HepG2 (cell line): ENCODE measurements around the gene ZNF48. TPM values are rescaled to one million over a fixed set of nuclear protein-coding genes. Genes with fewer than 3 reads are reported as not detected.
A peak's percentile ranks its signal among the peaks of the same experiment; 100 is the strongest.

Source experiments
- E2F1 ChIP-seq: sonication (generic); formaldehyde crosslinking; IDR thresholded peaks from 2 replicates; pipeline ENCODE4 v1.5.0; 2020; ENCODE audit warnings: missing genetic modification reagents
- FOXO1 ChIP-seq: sonication (generic); formaldehyde crosslinking; IDR thresholded peaks from 2 replicates; pipeline ENCODE4 v1.4.0; 2020; ENCODE audit warnings: missing genetic modification reagents
- IKZF4 ChIP-seq: sonication (generic); formaldehyde crosslinking; IDR thresholded peaks from 2 replicates; pipeline ENCODE4 v1.5.1; 2020; ENCODE audit warnings: borderline replicate concordance, mild to moderate bottlenecking, low read depth, missing genetic modification reagents; ENCODE audit errors: not compliant biosample characterization
- JUND ChIP-seq: sonication (generic); formaldehyde crosslinking; IDR thresholded peaks from 2 replicates; pipeline ENCODE4 v1.8.0; 2022; ENCODE audit warnings: mild to moderate bottlenecking, missing genetic modification reagents
- KAT7 ChIP-seq: IDR thresholded peaks from 2 replicates; pipeline ENCODE4 v1.6.1; 2018; ENCODE audit warnings: borderline replicate concordance, missing compliant biosample characterization
- KMT2A ChIP-seq: sonication (generic); formaldehyde crosslinking; IDR thresholded peaks from 2 replicates; pipeline ENCODE4 v1.4.0; 2020; ENCODE audit warnings: missing genetic modification reagents
- MAFK ChIP-seq, 2 experiments: IDR thresholded peaks in 1 of 2; conservative IDR thresholded peaks in 1 of 2; 2 replicates each; pipeline ENCODE4 v1.6.1; 2011; ENCODE audit warnings: improper control_type of control experiment in 2 of 2, low read length in 2 of 2
- NFKBIZ ChIP-seq: IDR thresholded peaks from 2 replicates; pipeline ENCODE4 v1.6.1; 2018; ENCODE audit warnings: missing genetic modification reagents, missing compliant biosample characterization
- PLSCR1 ChIP-seq: sonication (generic); formaldehyde crosslinking; IDR thresholded peaks from 2 replicates; pipeline ENCODE4 v1.5.0; 2020; ENCODE audit warnings: missing genetic modification reagents, mild to moderate bottlenecking, borderline replicate concordance
- RAD21 ChIP-seq: fragments of 450-650 bp; formaldehyde crosslinking; IDR thresholded peaks from 2 replicates; pipeline ENCODE4 v1.5.0; 2020; ENCODE audit warnings: mild to moderate bottlenecking
- RCOR2 ChIP-seq: IDR thresholded peaks from 2 replicates; pipeline ENCODE4 v1.6.1; 2016; ENCODE audit warnings: missing biosample characterization, missing genetic modification reagents
- SETDB1 ChIP-seq: sonication (generic); formaldehyde crosslinking; IDR thresholded peaks from 2 replicates; pipeline ENCODE4 v1.5.1; 2020; ENCODE audit warnings: missing genetic modification reagents, mild to moderate bottlenecking, borderline replicate concordance
- ZGPAT ChIP-seq: IDR thresholded peaks from 2 replicates; pipeline ENCODE4 v1.6.1; 2016; ENCODE audit warnings: mild to moderate bottlenecking
- ZNF264 ChIP-seq: sonication (generic); formaldehyde crosslinking; IDR thresholded peaks from 2 replicates; pipeline ENCODE4 v1.4.0; 2020; ENCODE audit warnings: missing genetic modification reagents
- ZNF282 ChIP-seq: fragments of 450-650 bp; IDR thresholded peaks from 2 replicates; pipeline ENCODE4 v1.6.1; 2018; ENCODE audit not compliant: partially characterized antibody
- ZNF318 ChIP-seq: sonication (generic); formaldehyde crosslinking; IDR thresholded peaks from 2 replicates; pipeline ENCODE4 v1.4.0; 2020; ENCODE audit warnings: mild to moderate bottlenecking, missing genetic modification reagents
- ZNF749 ChIP-seq: sonication (generic); formaldehyde crosslinking; IDR thresholded peaks from 2 replicates; pipeline ENCODE4 v1.8.0; 2022; ENCODE audit warnings: mild to moderate bottlenecking, missing genetic modification reagents, moderate library complexity, borderline replicate concordance
- ZSCAN9 ChIP-seq: IDR thresholded peaks from 2 replicates; pipeline ENCODE4 v1.6.1; 2016; ENCODE audit warnings: borderline replicate concordance
- polyA plus RNA-seq, 8 experiments: library from polyadenylated mRNA; depleted of rRNA in 3 of 8; stranded (reverse) in 7 of 8; unstranded in 1 of 8; fragments of >200 nt; fragmentation: Illumina TruSeq in 4 of 8; extraction: Trizol in 4 of 8; gene quantifications; 2 replicates each; pipeline versions ENCODE4 v1.2.1 to v1.2.3, GENCODE V29; 2011 to 2016; ENCODE audit warnings: low read depth in 4 of 8, missing spikeins in 1 of 8, mixed read lengths in 1 of 8; ENCODE audit not compliant: insufficient read depth in 1 of 8
- total RNA-seq, 5 experiments: library from RNA; depleted of rRNA; stranded (reverse); fragments of >200 nt; fragmentation: Illumina TruSeq; extraction: Trizol; gene quantifications; 2 replicates each; pipeline ENCODE4 v1.2.3, GENCODE V29; 2016; ENCODE audit warnings: low read depth in 1 of 5

Gene ZNF48
- total and polyA plus RNA-seq, 2 of the 13 experiments (the other 11 are each of a cell fraction or from before 2014, with no cell fraction given): 9.9 to 12.3 TPM

- TF ChIP-seq E2F1 (CRISPR knock-in tag): no peak; the same call in 1 of the 2 replicates
- no peak for TF ChIP-seq ZNF749
- TF ChIP-seq ZNF282: no peak
- no peak for TF ChIP-seq ZNF318 (CRISPR knock-in tag)
- TF ChIP-seq ZGPAT: peak; percentile 81
- no peak for TF ChIP-seq PLSCR1 (CRISPR knock-in tag)
- peak; percentile 46 for TF ChIP-seq RAD21 (CRISPR knock-in tag)
- TF ChIP-seq FOXO1 (CRISPR knock-in tag): peak; percentile 0; the same call in 1 of the 2 replicates
- no peak for TF ChIP-seq SETDB1 (CRISPR knock-in tag)
- TF ChIP-seq IKZF4 (CRISPR knock-in tag): no peak
- TF ChIP-seq KMT2A: peak; percentile 65
- no peak; the same call in 1 of the 2 replicates for TF ChIP-seq ZSCAN9 (CRISPR knock-in tag)
- TF ChIP-seq NFKBIZ (CRISPR knock-in tag): 0 out of 2 replicates have a peak, but pooled peaks have one; percentile 12
- no peak for TF ChIP-seq JUND (CRISPR knock-in tag)
- peak in 1 of 2 experiments; percentile 22; a peak in 1 of 4 replicates for TF ChIP-seq MAFK (conservative IDR thresholded peaks at IDR 0.05 in 1 of 2, IDR thresholded peaks at IDR 0.05 in 1 of 2; ENCODE audit: low read length in 2 of 2)
- peak; percentile 49; the same call in 1 of the 2 replicates for TF ChIP-seq ZNF264 (CRISPR knock-in tag)
- no peak for TF ChIP-seq KAT7 (CRISPR knock-in tag)
- TF ChIP-seq RCOR2: 0 out of 2 replicates have a peak, but pooled peaks have one; percentile 35
These were observed 50.4 kb downstream of the ZNF48 start, which contains the start of gene SEPHS2 (continued) for GRCh38 chr16:30445408-30446202.
